ENCODE results near the gene AUNIP.

Gene AUNIP

GRCh38 chr1:25873120-25873519, 13.9 kb upstream of the AUNIP start:
- Histone ChIP-seq H4K20me1 (ENCODE audit: low read depth, low read length) (no peaks in the 10 kb centered on the region), H3K9ac (ENCODE audit: low read length) (no peak overlapping the region), H3F3A (ENCODE audit: insufficient read depth) (no peaks in the 10 kb centered on the region), H3K4me2 (ENCODE audit: low read depth, low read length, poor library complexity, severe bottlenecking) (no peak overlapping the region), H3K4me3 (ENCODE audit: insufficient read depth, low read length, poor library complexity, severe bottlenecking) (no peak overlapping the region), H2AFZ (ENCODE audit: low read depth, low read length, severe bottlenecking) (no peak overlapping the region), H3K9me2 (replicated peaks; ENCODE audit: insufficient read depth, low read length) (no peaks in the 10 kb centered on the region), H3K27ac (ENCODE audit: low read depth, low read length) (no peak overlapping the region), H3K79me2 (ENCODE audit: insufficient read depth, low read length) (no peaks in the 10 kb centered on the region), H3K27me3 (ENCODE audit: low read length) (no peaks in the 10 kb centered on the region), H3K9me3 (ENCODE audit: insufficient read depth, low read length) (no peaks in the 10 kb centered on the region), H3K36me3 (ENCODE audit: low read length) (no peaks in the 10 kb centered on the region)
- no peak for TF ChIP-seq EZH2phosphoT487 (conservative IDR thresholded peaks at IDR 0.05; ENCODE audit: low read length)
- TF ChIP-seq, protein P1, sequence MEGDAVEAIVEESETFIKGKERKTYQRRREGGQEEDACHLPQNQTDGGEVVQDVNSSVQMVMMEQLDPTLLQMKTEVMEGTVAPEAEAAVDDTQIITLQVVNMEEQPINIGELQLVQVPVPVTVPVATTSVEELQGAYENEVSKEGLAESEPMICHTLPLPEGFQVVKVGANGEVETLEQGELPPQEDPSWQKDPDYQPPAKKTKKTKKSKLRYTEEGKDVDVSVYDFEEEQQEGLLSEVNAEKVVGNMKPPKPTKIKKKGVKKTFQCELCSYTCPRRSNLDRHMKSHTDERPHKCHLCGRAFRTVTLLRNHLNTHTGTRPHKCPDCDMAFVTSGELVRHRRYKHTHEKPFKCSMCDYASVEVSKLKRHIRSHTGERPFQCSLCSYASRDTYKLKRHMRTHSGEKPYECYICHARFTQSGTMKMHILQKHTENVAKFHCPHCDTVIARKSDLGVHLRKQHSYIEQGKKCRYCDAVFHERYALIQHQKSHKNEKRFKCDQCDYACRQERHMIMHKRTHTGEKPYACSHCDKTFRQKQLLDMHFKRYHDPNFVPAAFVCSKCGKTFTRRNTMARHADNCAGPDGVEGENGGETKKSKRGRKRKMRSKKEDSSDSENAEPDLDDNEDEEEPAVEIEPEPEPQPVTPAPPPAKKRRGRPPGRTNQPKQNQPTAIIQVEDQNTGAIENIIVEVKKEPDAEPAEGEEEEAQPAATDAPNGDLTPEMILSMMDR (IDR thresholded peaks at IDR 0.05; ENCODE audit: insufficient read depth, low read length, poor library complexity, severe bottlenecking) = no peak

GRCh38 chr1:25872713-25873112, 13.5 kb upstream of the AUNIP start:
- Histone ChIP-seq H3K9me3 (ENCODE audit: insufficient read depth, low read length) (no peaks in the 10 kb centered on the region), H3K79me2 (ENCODE audit: insufficient read depth, low read length) (no peaks in the 10 kb centered on the region), H3K4me3 (ENCODE audit: insufficient read depth, low read length, poor library complexity, severe bottlenecking) (no peak overlapping the region), H4K20me1 (ENCODE audit: low read depth, low read length) (no peaks in the 10 kb centered on the region), H3K36me3 (ENCODE audit: low read length) (no peaks in the 10 kb centered on the region), H3K9me2 (replicated peaks; ENCODE audit: insufficient read depth, low read length) (no peaks in the 10 kb centered on the region), H3K4me2 (ENCODE audit: low read depth, low read length, poor library complexity, severe bottlenecking) (no peak overlapping the region), H3K27me3 (ENCODE audit: low read length) (no peaks in the 10 kb centered on the region), H3F3A (ENCODE audit: insufficient read depth) (no peaks in the 10 kb centered on the region), H3K27ac (ENCODE audit: low read depth, low read length) (no peak overlapping the region), H3K9ac (ENCODE audit: low read length) (no peak overlapping the region), H2AFZ (ENCODE audit: low read depth, low read length, severe bottlenecking) (no peak overlapping the region)
- no peak for TF ChIP-seq EZH2phosphoT487 (conservative IDR thresholded peaks at IDR 0.05; ENCODE audit: low read length)
- TF ChIP-seq, protein P1 (IDR thresholded peaks at IDR 0.05; ENCODE audit: insufficient read depth, low read length, poor library complexity, severe bottlenecking) = no peak

DNA sequence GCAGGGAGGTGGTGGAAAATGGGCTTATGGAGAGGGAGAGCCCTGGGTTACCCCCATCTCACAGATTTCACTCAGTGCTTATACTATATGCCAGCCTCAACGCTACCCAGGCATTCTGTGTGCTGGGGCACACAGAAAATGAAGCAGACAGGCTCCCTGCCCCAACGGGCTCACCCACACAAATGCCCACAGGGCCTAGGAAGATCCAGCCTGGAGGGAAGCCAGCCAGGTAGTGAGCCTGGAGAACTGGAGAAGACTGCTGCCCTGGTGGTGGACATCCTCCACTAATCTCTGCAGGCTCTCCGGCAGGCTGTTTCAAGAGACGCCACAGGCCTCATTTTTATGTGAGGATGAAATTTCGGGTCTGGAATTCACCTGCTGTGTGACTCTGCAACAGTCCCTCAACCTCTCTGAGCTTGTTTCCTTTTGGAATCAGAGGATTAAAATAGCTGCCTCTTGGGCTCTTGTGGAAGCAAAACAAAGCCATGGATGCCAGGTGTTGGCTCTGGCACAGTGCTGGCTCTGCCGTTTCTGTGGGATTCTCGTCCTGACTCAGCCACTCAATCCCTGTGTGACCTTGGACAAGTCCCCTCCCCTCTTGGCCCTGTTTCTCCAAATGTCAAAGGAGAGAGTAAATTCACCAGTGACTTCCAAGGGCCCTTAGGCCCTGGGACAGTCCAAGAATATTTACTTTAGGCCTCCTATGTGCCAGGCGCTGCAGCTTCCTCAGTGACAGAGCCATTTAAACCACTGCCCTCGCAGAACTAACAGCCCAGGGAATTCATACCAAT, 12.6 kb upstream of the AUNIP start:
- Histone ChIP-seq H2AFZ (ENCODE audit: low read depth, low read length, severe bottlenecking) (no peak overlapping the region), H3K4me3 (ENCODE audit: insufficient read depth, low read length, poor library complexity, severe bottlenecking) (no peak overlapping the region), H3K4me2 (ENCODE audit: low read depth, low read length, poor library complexity, severe bottlenecking) (no peak overlapping the region), H3F3A (ENCODE audit: insufficient read depth) (no peaks in the 10 kb centered on the region), H3K36me3 (ENCODE audit: low read length) (no peaks in the 10 kb centered on the region), H3K79me2 (ENCODE audit: insufficient read depth, low read length) (no peaks in the 10 kb centered on the region), H3K9ac (ENCODE audit: low read length) (no peak overlapping the region), H3K9me2 (replicated peaks; ENCODE audit: insufficient read depth, low read length) (no peaks in the 10 kb centered on the region), H3K9me3 (ENCODE audit: insufficient read depth, low read length) (no peaks in the 10 kb centered on the region), H4K20me1 (ENCODE audit: low read depth, low read length) (no peaks in the 10 kb centered on the region), H3K27ac (ENCODE audit: low read depth, low read length) (no peak overlapping the region), H3K27me3 (ENCODE audit: low read length) (no peaks in the 10 kb centered on the region)
- TF ChIP-seq EZH2phosphoT487 (conservative IDR thresholded peaks at IDR 0.05; ENCODE audit: low read length) = no peak
- TF ChIP-seq, protein P1 (IDR thresholded peaks at IDR 0.05; ENCODE audit: insufficient read depth, low read length, poor library complexity, severe bottlenecking) = no peak
